Fibroblast of skin of right biceps (primary cell): ENCODE measurements around the gene SPC24.

Experiments
- DNase-seq: peaks from one replicate; pipeline ENCODE4 v3.0.0-alpha.2; 2013

SPC24 gene

DNA sequence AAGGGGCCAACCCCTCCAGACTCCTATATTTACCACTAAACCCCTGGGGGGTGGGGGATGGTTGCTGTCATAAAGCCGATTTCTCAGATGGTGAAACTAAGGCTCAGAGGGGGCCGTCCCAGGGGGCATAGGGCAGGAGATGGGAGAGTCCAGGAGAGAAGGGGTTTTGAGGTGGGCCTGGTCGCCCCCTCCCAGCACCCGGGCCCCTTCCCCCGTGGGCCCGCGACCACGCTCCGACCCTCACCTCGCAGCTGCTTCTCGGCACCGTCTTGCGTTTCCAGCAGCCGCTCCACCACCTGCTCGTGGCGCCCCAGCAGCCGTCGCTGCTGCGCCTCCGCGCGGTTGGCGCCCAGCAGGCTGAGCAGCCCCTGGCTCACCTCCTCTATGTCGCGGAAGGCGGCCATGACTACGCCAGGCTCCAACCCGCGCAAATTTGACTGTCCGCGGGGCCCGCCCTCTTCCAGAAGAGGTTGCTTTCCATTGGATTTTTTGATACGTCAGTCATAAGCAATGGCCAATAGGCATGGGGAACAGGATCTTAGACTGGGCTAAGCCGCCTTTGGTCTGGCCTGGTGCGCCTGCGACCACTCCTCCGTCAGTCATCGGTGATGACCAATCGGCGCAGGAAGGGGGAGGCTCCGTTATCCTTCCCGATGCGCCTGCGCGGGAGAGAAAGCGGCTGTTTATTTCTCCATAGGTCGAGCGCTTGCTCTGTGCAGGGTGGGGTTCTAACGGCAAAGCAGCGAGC lies at the start of gene SPC24:
Gene SPC24 (minus strand): TSS at position 410 of the 748 bp plus-strand sequence. CDS start 6 bp downstream, at position 404.
- DNase-seq = peak; percentile 99

- DNase-seq = no peak
Observed at GRCh38 chr19:11204943-11205349, 49.4 kb upstream of the SPC24 start.

DNA sequence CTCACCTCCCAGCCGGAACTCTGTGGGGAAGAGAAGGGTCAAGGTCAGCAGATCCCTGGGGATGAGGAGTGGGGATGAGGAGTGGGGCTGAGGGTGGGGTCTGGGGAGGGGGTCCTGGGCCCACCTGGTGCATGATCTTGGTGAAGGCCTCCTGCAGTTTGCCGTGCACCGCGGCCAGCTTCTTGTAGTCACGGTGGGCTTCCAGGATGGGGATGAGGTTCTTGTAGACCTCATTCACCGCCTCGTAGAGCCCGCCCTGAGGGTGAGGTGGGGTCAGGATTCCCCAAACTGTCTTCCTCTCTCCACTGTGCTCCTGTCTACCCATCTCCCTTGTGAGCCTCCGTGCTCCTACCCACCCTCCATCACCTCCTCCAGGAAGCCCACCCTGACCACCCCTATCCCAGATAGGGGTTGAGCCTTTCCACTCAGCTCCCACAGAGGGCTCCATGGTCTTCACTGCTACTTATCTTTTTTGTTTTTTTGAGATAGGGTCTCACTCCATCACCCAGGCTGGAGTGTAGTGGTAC lies 48.6 kb upstream of the SPC24 start:
- no peak for DNase-seq

- peak; percentile 90 for DNase-seq
Observed at GRCh38 chr19:11203194-11204075, 47.9 kb upstream of the SPC24 start.

GRCh38 chr19:11202488-11203193 lies 47.1 kb upstream of the SPC24 start:
- no peak for DNase-seq

DNA sequence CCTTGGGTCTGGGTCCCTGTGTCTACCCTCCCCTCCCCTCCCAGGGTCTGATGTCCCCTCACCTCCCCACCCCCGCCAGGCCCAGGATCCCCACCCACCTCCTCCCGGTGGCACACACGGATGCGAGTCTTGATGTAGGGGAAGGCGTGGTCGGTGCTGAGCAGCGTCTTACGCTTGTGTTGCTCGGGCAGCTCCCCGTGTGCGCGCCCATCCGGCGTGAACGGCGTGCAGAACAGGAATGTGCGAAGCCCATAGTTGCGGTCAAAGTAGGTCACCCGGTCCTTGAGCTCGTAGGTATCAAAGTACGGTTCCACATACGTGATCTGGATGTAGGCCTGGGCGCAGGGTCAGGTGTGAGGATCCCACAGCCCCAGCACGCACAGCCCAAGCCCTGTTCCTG lies 46.2 kb upstream of the SPC24 start:
- DNase-seq = no peak

- no peak for DNase-seq
Observed at GRCh38 chr19:11200931-11201330, 45.3 kb upstream of the SPC24 start.

- no peak for DNase-seq
Observed at GRCh38 chr19:11200015-11200574, 44.5 kb upstream of the SPC24 start.

GRCh38 chr19:11199517-11199916 lies 43.9 kb upstream of the SPC24 start:
- no peak for DNase-seq

DNA sequence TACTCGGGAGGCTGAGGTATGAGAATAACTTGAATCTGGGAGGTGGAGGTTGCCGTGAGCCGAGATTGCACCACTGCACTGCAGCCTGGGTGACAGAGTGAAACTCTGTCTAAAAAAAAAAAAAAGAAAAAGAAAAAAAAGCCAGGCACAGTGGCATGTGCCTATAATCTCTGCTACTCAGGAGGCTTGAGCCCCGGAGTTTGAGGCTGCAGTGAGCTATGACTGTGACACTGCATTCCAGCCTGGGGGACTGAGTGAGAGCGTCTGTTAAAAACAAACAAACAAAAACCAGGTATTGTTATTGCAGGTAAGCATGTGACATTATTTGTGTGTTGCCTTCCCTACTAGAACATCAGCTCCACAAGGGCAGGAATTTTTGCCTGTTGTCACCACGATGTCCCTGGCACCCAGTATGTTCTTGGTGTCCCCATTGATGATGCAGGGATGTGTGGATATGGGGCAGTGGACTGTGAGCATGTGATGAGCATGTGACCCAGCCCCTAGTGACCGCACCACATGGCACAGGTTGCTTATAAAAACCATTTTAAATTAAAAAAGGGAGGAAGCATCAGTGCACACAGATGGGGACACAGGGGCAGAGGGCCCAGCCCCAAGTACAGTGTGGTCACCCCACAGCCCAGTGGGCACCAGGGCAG lies 43.3 kb upstream of the SPC24 start:
- no peak for DNase-seq

- DNase-seq = no peak
Observed at GRCh38 chr19:11198175-11198534, 42.6 kb upstream of the SPC24 start.

- peak; percentile 77 for DNase-seq
Observed at GRCh38 chr19:11197291-11198174, 42.0 kb upstream of the SPC24 start, which contains the start of gene KANK2. Gene KANK2, minus strand, starts transcription at chr19:11197545. Its CDS starts 3,034 bp downstream, at chr19:11194511.

DNA sequence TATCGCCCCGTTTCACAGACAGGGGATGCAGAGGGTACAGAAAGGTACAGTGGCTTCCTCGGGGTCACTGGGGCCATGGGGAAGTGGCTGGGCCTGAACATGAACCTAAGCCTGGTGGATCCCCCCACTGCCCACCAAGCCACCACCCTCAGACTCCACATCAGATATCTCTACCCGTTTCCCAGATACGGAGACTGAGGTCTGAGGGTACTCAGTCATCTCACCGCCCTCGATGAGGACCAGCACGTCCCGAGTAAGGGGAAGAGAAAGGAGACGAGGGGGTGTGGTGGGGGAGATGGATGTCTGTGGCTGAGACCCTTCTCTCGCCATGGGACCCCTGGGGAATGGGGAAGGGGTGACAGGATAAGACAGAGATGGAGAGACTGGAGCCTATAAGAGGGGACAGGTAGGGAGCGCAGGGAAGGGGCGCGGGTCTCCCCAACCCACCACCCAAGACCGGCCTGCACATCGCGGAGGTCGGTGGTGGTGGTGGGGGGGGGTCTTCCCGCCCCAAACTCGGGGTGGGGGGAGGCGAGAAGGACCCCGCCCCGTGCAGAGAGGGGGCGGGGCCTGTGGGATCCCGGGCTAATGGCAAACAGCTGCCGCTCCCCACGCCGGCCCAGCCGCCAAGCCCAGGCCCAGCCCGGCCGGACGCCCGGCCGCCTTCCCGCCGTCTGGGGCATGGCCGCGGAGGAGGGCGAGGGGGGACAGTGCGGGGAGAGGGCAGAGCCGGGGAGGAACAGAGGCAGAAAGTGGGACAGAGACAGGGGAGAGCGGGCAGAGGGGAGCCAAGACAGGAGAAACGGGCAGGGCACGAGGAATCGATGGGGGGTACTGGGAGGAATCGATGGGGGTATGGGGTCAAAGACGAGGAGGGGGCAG lies 41.1 kb upstream of the SPC24 start:
- DNase-seq = peak; percentile 37

DNA sequence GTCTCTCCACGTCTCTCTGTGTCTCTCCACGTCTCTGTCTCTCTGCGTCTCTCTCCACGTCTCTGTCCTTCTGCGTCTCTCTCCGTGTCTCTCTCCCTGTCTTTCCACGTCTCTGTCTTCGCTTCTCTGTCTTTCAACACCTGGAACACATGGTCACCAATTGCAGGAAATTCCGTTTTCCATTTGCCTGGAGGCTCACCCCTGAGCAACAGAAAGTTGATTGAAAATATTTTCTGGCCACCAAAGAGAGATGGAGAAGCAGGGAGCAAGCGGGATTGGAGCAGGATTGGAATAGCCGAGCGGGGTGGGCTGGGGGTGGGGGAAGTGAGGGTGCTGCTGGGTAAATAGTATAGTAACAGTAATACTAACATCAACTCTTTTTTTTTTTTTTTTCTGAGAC lies 40.1 kb upstream of the SPC24 start:
- no peak for DNase-seq

DNA sequence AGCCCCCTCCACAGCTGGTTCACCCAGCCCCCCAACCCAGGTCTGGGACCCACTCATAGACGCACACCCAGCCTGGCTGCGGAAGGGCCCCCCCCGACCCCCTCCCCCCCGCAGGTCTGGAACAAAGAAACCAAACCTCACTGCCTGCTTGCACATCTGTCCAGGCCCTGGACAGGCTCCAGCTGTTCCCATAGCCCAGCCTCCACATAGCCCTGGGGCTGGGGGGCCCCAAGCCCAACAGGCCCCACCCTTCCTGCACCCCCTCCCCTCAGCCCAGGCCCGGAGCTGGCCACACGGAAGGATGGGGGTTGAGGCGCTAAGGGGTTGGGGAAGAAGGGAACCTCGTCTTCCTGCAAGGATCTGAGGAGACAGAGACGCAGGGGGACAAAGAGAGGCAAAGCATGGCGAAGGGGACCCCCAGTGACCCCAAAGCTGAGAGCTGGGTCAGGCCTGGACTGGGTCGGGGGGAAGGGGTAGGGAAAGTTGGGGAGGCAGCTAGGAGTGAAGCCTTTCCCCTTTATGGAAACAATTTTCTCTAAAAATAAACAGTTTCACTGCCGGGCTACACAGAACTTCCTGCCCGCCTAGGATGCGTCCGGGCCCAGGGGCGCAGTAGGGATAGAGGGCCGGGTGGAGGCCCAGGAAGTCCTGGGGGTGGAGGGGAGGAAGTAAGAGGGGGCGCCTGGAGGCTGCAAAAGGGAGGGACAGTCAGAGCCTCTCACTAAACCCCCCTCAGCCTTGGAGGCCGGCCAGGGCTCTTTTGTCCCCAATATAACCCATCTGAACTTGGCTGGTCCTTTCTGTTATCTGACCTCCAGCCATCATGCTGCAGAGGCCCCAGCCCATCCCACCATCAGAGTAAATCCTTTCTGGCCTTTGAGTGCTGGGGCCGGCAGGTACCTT lies 39.3 kb upstream of the SPC24 start:
- DNase-seq = peak; percentile 40

DNA sequence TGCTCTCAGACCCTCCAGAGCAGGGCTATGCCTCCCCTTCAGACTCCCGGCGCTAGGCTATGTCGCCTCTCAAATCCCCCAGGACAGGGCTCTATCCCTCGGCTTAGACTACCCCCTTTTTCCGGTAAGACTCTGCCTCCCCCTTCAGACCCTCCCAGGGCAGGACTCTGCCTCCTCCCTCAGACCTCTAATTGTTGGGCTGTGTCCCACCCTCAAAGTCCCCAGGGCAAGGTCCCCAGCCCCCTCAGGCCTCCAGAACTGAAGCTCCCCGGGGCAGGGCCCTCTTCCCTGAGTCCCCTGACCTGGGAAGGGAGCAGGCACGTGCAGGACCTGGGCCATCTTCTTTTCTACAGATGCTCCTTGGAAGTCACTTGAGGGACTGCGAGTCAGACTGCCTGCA lies 38.6 kb upstream of the SPC24 start:
- DNase-seq = no peak

- DNase-seq = no peak
Observed at GRCh38 chr19:11192957-11193939, 37.7 kb upstream of the SPC24 start.

DNA sequence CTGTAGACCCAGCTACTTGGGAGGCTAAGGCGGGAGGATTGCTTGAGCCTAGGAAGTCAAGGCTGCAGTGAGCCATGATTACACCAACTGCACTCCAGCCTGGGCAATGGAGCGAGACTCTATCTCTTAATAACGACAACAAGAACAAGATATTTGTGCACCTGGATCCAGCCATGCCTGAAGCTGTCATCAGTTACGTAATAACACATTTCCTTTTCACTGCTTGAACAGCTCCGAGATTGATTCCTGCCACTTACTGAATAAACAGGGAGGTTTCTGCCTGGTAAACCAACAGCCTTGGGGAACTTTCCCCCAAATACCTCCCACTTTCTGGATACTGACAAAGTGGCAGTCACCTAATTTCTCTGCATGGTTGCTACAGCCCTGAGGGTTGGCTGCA lies 36.4 kb upstream of the SPC24 start:
- DNase-seq = no peak
